SH-SY5Y (cell line): ENCODE measurements around the gene OTOS.

ENCODE experiments used
- GATA2 ChIP-seq: IDR thresholded peaks from 2 replicates; pipeline ENCODE4 v1.6.1; 2011; ENCODE audit warnings: mild to moderate bottlenecking, low read depth, low read length
- GATA3 ChIP-seq: IDR thresholded peaks from 2 replicates; pipeline ENCODE4 v1.6.1; 2011; ENCODE audit warnings: low read depth, mild to moderate bottlenecking, low read length, moderate library complexity

The OTOS gene

DNA sequence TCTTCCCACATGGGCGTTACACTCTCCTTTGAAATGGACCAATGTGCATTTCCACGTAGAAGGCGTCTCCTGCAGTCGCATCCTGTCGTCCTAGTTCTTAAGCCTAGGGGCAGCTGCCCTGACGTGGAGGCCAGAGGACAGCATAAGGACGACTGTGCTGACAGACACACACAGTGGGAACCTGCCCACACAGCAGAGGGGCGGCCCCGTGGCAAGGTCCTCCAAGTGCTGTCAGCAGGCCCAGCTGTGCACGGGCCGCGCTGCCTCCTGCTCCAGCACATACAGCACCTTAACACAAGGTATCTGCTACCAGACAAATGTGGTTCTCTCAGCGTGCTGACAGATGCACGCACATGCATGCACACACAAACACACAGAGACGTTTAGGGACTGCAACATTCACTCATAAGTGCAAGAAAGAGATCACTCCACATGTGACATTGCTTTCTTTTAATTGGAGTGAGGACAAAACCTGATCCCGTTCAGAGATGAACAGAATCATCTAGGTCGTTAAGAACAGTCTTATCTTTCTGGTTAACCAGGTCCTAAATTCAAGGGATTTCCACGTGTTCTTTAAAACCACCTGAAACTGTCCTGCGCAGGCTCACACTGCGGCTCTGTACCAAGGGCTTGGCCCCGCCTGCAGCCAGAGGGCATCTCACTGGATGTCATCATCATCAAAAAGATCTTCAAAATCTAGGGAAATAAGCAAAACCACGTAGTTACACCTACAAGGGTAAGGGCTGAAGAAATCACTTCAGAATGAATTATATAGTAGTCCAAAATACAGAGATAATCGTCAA lies 9.9 kb downstream of the OTOS start:
- TF ChIP-seq GATA3 (no peak), GATA2 (no peak)

DNA sequence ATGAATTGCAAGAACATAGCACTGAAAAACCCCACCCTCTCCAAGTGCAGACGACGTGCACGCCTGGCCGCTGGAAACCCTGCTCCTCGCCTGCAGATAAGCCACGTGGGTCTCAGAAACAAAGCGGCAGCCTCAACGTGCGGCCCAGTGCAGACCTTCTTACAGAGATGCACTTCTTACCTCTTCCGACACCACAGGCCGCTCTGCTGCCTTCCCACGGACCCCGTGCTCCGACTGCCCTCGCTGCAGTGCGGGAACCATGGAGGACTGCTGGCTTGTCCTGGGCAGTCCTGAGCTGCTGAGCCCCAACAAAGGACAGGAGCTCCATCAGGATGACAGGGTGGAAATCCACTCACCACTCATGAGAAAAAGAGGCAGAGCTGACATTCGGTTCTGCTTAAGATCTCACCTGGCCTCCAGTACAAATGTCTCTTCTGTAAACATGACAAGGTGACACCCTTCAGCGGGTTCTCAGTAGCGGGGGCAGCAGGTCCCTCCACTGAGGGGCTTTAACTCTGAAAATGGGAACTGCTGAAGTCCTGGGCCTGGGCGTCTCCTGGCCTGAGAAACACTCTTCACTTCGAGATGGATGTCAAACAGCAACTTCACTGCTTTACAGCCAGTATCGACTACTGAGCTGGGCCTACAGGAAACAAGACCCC lies 10.6 kb downstream of the OTOS start:
- TF ChIP-seq GATA2 (no peak), GATA3 (no peak)

- no peak for TF ChIP-seq GATA3
- no peak for TF ChIP-seq GATA2
Measured at GRCh38 chr2:240129311-240129710, 11.1 kb downstream of the OTOS start.

DNA sequence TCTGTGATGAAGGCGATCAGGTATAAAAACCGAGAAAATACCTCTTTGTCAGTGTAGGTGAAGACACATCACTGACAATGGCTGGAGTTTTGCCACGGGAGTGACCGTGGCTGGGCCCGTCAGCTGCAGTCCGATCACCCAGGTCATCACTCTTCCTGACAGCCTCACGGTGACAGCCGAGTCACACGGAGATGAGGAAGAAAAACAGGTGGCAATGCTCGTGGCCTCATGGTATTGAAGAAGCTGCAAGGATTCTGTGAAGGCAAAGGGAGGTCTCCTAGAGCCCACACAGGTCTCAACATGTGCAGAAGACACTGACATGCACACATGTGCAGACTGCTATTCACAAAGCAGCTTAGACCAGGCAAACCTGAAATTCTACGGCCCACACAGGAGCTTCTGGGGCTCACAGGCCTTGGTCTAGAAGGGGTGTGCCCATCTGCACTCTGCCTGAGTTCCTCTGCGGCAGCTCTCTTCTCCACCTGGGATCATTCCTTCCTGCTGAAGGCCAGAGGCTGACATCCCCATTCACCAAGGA lies 11.8 kb downstream of the OTOS start:
- no peak for TF ChIP-seq GATA3
- no peak for TF ChIP-seq GATA2

DNA sequence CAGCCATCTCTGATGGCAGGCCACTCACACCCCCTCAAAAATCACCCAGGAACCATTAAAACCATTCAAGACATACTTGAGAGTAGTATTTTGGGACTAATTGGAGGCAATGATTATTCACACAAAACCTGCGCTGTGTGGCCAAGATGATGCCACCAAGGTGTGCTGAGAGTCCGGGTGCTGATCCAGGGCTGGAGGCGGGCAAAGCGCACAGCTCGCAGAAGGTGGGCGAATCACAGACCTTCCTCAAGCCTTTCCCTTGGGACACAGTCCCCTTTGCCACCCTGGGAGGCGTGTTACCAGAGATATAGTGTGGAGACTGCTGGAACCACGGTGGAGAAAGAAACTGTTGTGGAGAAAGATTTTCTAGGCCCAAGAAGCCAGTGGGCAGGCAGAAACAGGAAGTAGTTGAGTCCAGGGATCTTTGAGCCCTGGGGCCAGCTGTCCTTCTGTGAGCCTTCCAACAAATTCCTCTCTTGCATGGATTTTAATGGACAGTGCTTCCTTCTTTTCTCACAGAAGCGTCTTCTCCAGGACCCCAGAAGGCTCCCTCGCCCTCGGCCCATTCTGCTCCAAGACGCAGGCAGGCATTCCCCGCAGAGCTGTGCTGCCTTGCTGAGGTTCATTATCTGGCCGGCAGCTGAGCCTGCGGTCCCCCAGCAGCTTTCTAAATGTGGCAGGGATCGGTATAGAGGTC lies 12.4 kb downstream of the OTOS start:
- TF ChIP-seq GATA2 (no peak), GATA3 (no peak)

GRCh38 chr2:240127191-240127750 lies 13.2 kb downstream of the OTOS start:
- TF ChIP-seq GATA2, result no peak
- no peak for TF ChIP-seq GATA3

DNA sequence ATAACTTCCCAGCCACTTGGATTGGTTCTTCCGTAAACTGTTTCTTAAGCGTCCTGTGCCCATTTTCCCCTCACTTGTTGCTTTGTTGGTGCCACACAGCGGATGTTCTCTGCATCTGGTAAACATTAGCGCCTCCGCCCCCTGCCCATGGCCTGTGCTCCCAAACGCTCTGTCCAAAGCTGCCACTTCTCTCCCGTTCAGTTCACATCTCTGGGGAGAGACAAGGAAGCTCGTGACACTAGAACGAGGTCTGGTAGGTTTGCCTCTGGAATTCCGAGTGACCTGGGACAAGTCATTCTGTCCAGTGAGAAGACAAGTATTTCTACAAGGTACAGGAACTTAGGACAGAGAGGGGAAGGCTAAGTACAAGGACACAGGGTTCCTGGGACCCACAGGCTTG lies 13.7 kb downstream of the OTOS start:
- TF ChIP-seq GATA3 (no peak), GATA2 (no peak)

- TF ChIP-seq GATA2 (no peak), GATA3 (no peak)
Measured at GRCh38 chr2:240125742-240126141, 14.7 kb downstream of the OTOS start.

DNA sequence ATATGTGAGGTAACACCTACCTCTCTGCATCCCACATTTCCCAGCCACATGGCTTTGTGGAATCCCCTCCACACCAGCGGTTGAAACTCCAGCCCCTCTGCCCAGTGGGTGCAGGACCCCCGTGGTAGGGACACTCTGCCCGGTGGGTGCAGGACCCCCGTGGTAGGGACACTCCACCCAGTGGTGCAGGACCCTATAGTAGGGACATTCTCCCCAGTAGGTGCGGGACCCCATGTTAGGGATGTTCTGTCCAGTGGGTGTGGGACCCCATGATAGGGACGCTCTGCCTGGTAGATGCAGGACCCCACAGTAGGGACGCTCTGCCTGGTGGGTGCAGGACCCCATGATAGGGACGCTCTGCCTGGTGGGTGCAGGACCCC lies 15.8 kb downstream of the OTOS start:
- TF ChIP-seq GATA3 (no peak), GATA2 (no peak)

DNA sequence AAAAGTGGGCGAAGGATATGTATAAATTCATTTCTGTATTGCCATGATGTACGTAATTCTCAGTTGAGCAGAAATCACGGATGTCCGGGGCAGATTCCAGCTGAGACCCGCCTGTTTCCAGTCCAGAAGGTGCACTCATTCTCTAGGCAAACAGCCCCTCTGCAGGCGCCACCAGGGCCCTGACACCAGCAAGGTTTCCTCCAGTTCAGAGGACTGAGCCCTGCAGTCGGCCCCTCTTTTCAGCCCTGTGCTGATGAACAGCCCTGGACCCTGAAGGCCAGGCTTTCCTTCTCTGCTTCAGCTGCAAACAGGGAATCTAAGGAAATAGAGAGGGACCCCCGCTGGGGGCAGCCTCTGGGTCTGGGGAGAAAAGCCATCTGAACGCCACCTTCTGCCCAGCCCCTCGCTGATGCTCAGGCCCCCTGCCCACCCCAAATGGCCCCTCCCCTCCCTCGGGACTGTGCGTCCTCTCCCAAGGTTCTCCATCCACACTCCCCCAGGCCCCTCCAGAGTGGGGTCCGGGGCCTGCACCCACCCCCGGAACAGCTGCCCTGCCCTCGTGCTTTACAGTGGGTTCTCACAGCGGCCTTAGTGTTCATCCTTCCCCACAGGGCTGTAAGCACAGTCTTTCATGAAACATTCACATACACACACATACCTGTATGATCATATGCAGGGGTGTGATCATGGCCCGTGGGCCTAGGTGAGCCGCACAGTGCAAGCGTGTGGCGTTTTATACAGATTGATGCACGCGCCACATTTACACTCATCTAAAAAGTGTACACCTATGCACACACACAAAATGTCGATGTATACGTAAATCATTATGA lies 16.4 kb downstream of the OTOS start:
- no peak for TF ChIP-seq GATA2
- TF ChIP-seq GATA3, result no peak

DNA sequence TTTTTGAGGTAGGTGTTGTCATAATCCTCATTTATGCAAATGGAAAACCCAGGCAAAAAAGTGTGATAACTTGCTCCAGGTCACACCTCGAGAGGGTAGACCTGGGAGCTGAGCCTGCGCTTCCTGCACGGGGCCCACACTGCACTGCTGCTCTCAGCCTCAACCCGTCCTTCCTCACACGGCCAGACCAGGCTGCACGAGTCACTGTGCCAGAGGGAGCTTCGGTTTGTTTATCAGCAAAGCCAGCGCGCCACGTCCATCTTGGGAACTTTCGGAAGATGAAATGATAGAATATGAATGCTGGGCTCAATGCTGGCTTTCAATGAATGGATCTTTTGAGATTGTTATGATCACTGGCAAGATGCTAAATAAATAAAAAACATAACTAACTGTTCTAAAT lies 18.8 kb downstream of the OTOS start:
- TF ChIP-seq GATA3 (no peak), GATA2 (no peak)

DNA sequence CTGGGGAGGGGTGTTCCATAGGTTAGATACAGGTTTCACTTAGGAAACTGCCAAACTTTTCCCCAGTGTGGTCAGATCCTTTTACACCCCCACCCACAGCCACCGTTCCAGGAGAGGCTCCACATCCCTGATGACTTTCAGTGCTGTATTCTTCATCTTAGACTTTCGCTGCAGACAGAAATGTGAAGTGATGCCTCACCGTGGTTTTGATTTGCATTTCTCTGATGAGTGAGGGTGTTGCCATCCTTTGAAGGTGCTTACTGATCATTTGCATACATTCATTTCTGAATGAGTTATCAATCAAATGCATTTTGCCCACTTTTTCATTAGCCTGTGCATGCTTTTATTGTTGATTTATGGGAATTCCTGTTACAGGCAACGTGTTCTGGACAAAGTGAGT lies 19.3 kb downstream of the OTOS start:
- TF ChIP-seq GATA3 (no peak), GATA2 (no peak)

GRCh38 chr2:240114233-240114632 lies 26.2 kb downstream of the OTOS start:
- TF ChIP-seq GATA3 (no peak), GATA2 (no peak)
